Stimulated activated CD8-positive, alpha-beta memory T cell treated with anti-CD3 and anti-CD28 coated beads, Interleukin-15, amount 100 ng/mL, for 1 hour (primary cell): Measurements from ENCODE around the gene HDAC2.
A peak's percentile ranks its signal among the peaks of the same experiment; 100 is the strongest.
"Not testable (repeated sequence)": the region's sequence is repeated elsewhere in the genome, so short reads cannot be mapped to it uniquely, and the experiment has no call there.

Experiments used
- DNase-seq: peaks from one replicate; pipeline ENCODE4 v3.0.0-alpha.2; 2020; ENCODE audit warnings: low read depth

The HDAC2 gene

GRCh38 chr6:113970805-113971676 is at the start of gene HDAC2:
HDAC2 (minus strand) TSS chr6:113971148; CDS start chr6:113970908, 240 bp downstream.
- peak; percentile 70 for DNase-seq

DNA sequence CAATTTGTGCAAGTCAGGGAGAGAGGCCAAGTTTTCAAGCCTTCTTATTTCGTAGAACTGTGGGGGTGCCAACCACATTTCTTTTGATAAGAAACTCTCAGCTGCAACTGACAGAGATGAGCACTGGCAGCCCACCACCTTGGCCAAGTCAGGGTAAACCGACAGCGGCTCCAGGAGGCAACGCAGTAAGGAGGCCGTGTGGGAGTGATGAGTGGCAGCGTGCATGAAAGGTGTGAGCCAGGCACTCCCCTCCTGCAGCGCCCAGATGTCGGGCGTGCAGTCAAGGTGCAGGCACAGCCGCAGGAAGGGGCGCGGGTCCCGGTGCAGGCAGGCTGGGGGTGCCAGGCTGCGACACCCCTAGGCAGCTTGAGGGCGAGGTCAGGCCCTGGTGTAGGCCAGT is 49.2 kb upstream of the HDAC2 start:
- DNase-seq = no peak

- DNase-seq = not testable (repeated sequence)
Observed at GRCh38 chr6:114017146-114017545, 46.2 kb upstream of the HDAC2 start.

GRCh38 chr6:114014106-114014505 is 43.2 kb upstream of the HDAC2 start:
- not testable (repeated sequence) for DNase-seq

DNA sequence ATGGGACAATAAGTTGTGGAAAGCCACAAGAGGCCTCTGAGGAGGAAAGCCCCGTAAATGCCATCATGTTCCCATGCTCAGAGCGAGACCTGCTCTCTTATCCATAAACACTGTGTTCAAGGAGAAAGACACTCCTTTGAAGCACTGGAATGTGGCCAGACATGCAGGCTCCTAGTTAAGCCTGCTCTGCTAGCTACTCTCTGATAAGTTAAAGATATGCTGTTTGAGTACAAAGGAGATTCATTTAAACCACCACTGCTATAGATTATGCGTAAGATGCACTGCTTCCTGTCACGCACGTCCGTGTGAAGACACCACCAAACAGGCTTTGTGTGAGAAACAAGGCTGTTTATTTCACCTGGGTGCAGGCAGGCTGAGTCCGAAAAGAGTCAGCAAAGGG is 40.5 kb upstream of the HDAC2 start:
- DNase-seq = not testable (repeated sequence)

GRCh38 chr6:114010540-114010939 is 39.6 kb upstream of the HDAC2 start:
- DNase-seq = no peak

- no peak for DNase-seq
Observed at GRCh38 chr6:114009192-114009591, 38.2 kb upstream of the HDAC2 start.

DNA sequence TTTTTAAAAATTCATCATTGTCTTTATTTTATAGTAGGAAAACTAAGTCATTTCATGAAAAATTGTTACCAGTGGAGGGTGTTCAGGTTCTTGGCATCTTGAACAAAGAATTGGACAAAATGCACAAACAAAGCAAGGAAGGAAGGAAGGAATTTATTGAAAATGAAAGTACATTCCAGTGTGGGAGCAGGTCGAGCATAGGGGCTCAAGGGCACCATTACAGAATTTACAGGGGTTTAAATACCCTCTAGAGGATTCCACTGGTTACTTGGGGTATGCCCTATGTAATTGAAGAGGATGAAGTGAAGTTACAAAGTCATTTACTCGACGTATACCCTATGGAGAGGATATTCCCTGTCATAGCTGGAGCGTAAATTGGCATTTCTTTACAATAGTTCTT is 37.4 kb upstream of the HDAC2 start:
- DNase-seq = no peak

DNA sequence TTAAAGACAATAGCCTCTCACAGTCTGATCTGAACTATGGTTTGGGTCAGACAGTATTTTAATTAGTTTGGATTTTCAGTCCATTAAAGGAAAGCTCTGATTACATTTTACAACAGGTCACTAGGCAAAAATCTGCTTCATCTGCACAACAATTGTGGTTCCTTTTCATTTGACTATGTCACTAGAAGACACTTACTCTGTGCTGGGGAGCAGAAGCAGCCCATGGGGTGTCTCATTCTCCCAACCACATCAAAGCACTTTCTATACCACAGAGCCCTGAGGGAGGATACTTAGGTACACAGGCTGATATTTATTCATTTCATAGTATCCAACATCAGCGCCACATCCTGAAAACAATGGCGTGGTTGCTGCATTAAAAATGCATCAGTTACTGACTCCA is 36.6 kb upstream of the HDAC2 start:
- DNase-seq = no peak

DNA sequence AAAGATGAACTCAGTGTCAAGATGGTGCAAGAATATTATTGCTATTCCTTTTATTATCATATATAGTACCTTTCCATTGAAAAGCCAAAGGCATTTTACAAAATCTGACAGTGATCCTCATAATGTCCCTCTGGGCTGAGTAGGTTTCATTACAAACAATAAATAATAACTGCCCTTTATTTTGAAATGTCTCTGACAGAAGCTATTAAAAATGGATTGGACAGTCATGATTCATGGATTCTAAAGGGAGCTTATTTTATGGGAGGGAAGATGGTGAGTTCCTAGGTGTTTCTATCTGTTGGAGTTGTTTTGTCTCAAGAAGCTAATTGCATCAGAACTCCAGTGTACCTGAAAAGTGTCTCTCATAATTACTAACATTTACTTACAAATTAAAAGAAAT is 30.4 kb upstream of the HDAC2 start:
- DNase-seq = no peak

DNA sequence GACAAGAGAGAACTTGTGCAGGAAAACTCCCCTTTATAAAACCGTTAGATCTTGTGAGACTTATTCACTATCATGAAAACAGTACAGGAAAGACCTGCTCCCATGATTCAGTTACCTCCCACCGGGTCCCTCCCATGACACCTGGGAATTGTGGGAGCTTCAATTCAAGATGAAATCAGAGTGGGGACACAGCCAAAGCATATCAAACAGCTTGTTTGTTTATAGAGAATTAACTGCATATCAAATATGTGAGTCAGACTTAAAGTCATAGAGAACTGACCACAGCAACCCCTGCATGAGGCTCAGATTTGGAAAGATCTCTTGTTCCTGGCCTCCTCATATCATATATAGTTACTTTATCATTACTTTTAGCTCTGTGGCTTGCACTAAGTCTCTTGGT is 29.1 kb upstream of the HDAC2 start:
- DNase-seq = no peak

GRCh38 chr6:113999284-113999683 is 28.3 kb upstream of the HDAC2 start:
- DNase-seq = no peak

GRCh38 chr6:113998811-113999210 is 27.9 kb upstream of the HDAC2 start:
- DNase-seq = no peak

DNA sequence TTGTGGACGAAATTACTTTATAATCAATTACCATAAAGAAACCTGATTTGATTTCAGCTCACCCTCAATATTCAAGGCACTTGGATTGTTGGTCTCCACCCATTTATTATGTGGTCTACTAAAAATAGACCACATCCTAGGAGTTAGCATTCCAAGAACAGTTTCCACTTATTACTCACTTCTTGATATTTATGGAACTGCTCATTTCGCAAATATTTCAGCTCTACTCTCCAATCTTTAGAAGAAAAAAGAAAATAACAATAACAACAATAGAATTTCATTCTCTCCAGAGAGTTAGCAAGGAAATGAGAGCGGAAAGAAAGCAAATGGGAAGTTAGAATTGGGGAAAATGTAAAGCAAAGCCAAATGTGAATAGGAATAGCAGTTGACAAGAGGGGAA is 26.2 kb upstream of the HDAC2 start:
- no peak for DNase-seq

- DNase-seq = no peak
Observed at GRCh38 chr6:113995634-113996033, 24.7 kb upstream of the HDAC2 start.

DNA sequence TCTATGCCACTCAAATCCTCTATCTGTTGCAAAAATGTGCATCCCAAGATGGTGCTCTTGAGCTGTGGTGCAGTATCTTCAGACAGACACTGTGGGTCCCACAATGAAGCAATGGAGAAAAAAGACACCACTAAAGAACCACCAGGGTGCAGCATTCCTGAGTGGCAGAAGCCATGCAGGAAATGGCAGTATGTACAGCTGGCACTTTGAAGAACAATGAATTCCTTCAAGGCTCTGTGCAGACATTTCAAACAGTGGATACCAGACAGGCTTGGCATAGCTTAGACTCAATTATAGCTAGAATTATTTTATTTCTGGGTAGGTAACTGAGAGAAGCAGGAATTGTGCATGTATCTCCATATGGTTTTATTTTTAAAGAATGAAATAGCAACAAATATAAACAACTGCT is 24.0 kb upstream of the HDAC2 start:
- no peak for DNase-seq

GRCh38 chr6:113989675-113990074 is 18.7 kb upstream of the HDAC2 start:
- DNase-seq = no peak

GRCh38 chr6:113982675-113983074 is 11.7 kb upstream of the HDAC2 start:
- DNase-seq = not testable (repeated sequence)

GRCh38 chr6:113982055-113982550 is 11.2 kb upstream of the HDAC2 start:
- no peak for DNase-seq

DNA sequence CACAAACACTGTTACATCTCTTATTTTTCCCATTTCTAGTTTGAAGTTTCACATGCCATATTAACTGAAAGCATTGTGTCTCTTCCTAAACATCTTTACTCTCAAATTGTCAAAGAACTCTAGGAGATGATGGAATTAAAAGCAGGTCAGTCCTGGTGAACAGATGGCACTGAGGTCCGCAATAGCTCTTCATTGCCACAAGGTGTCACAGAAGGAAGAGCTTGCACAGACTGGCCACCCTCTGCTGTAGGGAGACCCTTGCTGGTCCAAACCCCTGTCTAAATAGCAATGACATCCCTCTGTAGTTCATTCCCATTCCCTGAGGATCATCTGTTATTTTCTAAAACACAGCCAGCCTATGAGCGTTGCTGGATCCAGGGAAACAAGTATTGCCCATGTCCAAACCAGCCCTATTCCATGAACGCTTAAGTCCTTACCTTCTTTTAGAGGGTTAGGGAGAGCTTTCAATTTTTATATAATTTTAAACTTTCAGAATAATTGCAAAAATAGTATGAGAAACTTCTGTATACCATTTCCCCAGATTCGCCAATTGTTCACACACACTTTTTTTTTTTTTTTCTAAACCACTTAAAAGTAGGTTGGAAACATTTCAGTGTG is 10.1 kb upstream of the HDAC2 start:
- DNase-seq = no peak

DNA sequence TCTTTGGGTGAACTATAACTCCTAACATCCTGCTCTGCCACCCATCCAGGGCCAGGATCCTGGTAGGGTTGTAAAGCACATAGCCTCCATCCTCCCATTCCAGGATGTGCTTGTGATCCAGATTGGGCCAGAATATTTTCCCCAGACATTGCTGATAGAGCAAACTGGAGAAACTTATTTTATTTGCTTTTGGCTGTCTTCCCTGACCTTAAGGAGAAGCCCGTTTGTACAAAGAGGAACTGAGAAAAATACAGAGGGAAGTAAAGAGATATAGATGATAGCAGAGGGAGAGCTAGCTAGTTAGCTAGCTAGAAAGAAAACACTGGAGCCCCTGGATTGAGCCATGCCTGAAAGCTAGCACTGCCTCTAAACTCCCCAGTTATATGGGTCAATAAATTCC is 9.0 kb upstream of the HDAC2 start:
- no peak for DNase-seq

- DNase-seq = no peak
Observed at GRCh38 chr6:113978084-113978675, 7.2 kb upstream of the HDAC2 start.

DNA sequence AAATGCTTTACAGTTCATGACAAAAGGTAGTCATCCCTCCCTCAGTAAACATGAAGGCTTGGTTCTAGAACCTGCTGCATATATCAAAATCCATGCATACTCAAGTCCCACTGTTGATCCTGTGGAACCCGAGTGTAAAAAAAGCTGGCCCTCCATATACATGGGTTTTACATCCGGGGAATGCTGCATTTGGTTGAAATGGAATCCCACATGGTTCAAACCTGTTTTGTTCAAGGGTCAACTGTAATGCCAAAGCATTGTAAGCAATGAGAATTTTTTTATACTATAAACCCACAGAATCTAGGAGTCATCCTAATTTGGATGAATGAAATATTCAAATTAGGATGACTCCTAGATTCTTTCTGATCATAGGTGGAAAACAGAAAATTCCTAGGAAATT is 5.9 kb upstream of the HDAC2 start:
- DNase-seq = no peak
